DMS 273 (cell line): ENCODE data around the gene ITPR2.
"Not testable (repeated sequence)": the region's sequence is repeated elsewhere in the genome, so short reads cannot be mapped to it uniquely, and the experiment has no call there.

Experiments
- DNase-seq: peaks from one replicate; lab custom pipeline; 2025; ENCODE audit not compliant: unreplicated experiment; lab: John Stamatoyannopoulos, UW

ITPR2 gene

GRCh38 chr12:26636710-26637328, 196.2 kb downstream of the ITPR2 start:
- DNase-seq = no peak

- DNase-seq = no peak
Observed at GRCh38 chr12:26633591-26634210, 199.3 kb downstream of the ITPR2 start.

GRCh38 chr12:26632756-26633155, 200.2 kb downstream of the ITPR2 start:
- DNase-seq = no peak

GRCh38 chr12:26631846-26632245, 201.1 kb downstream of the ITPR2 start:
- no peak for DNase-seq

- no peak for DNase-seq
Observed at GRCh38 chr12:26630546-26631027, 202.4 kb downstream of the ITPR2 start.

- no peak for DNase-seq
Observed at GRCh38 chr12:26629864-26630263, 203.1 kb downstream of the ITPR2 start.

- DNase-seq = no peak
Observed at GRCh38 chr12:26628234-26628633, 204.8 kb downstream of the ITPR2 start.

GRCh38 chr12:26627335-26627734, 205.7 kb downstream of the ITPR2 start:
- no peak for DNase-seq

GRCh38 chr12:26623136-26623535, 209.9 kb downstream of the ITPR2 start:
- DNase-seq = no peak

- DNase-seq = peak; percentile 75
Observed at GRCh38 chr12:26622601-26623000, 210.4 kb downstream of the ITPR2 start.

- DNase-seq = peak; percentile 1
Observed at GRCh38 chr12:26621932-26622331, 211.1 kb downstream of the ITPR2 start.

GRCh38 chr12:26620907-26621306, 212.1 kb downstream of the ITPR2 start:
- DNase-seq = no peak

- no peak for DNase-seq
Observed at GRCh38 chr12:26617513-26617912, 215.5 kb downstream of the ITPR2 start.

- DNase-seq = peak; percentile 28
Observed at GRCh38 chr12:26614011-26614616, 218.9 kb downstream of the ITPR2 start.

GRCh38 chr12:26612203-26612602, 220.8 kb downstream of the ITPR2 start:
- no peak for DNase-seq

- no peak for DNase-seq
Observed at GRCh38 chr12:26611598-26611997, 221.4 kb downstream of the ITPR2 start.

GRCh38 chr12:26610774-26611173, 222.2 kb downstream of the ITPR2 start:
- DNase-seq = no peak

GRCh38 chr12:26609986-26610385, 223.0 kb downstream of the ITPR2 start:
- no peak for DNase-seq

- DNase-seq = no peak
Observed at GRCh38 chr12:26608706-26609105, 224.3 kb downstream of the ITPR2 start.

GRCh38 chr12:26608273-26608672, 224.7 kb downstream of the ITPR2 start:
- no peak for DNase-seq

GRCh38 chr12:26606911-26607310, 226.1 kb downstream of the ITPR2 start:
- no peak for DNase-seq

- not testable (repeated sequence) for DNase-seq
Observed at GRCh38 chr12:26604813-26605212, 228.2 kb downstream of the ITPR2 start.
